ENCODE results near the gene AZU1.

DNA sequence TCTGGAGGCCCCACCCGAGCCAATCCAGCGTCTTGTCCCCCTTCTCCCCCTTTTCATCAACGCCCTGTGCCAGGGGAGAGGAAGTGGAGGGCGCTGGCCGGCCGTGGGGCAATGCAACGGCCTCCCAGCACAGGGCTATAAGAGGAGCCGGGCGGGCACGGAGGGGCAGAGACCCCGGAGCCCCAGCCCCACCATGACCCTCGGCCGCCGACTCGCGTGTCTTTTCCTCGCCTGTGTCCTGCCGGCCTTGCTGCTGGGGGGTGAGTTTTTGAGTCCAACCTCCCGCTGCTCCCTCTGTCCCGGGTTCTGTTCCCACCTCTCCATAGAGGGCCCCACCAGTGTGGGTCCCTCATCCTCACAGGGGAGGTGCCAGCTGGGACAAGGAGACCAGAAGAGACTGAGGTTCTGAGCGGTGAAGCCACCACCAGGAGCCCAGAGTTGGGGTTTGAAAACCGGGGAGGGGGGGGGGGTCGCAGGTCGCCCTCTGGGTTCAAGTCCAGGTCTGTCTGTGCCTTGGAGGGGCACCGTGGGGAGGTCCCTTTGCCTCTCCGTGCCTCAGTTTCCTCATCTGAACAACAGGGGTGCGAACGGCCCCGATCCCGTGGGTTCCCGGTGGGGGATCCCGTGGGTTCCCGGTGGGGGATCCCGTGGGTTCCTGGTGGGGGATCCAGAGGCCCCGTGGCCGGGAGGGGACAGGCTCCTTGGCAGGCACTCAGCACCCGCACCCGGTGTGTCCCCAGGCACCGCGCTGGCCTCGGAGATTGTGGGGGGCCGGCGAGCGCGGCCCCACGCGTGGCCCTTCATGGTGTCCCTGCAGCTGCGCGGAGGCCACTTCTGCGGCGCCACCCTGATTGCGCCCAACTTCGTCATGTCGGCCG is 24.7 kb downstream of the AZU1 start, which contains the start of gene ELANE:
- TF ChIP-seq, protein P1, sequence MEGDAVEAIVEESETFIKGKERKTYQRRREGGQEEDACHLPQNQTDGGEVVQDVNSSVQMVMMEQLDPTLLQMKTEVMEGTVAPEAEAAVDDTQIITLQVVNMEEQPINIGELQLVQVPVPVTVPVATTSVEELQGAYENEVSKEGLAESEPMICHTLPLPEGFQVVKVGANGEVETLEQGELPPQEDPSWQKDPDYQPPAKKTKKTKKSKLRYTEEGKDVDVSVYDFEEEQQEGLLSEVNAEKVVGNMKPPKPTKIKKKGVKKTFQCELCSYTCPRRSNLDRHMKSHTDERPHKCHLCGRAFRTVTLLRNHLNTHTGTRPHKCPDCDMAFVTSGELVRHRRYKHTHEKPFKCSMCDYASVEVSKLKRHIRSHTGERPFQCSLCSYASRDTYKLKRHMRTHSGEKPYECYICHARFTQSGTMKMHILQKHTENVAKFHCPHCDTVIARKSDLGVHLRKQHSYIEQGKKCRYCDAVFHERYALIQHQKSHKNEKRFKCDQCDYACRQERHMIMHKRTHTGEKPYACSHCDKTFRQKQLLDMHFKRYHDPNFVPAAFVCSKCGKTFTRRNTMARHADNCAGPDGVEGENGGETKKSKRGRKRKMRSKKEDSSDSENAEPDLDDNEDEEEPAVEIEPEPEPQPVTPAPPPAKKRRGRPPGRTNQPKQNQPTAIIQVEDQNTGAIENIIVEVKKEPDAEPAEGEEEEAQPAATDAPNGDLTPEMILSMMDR (IDR thresholded peaks at IDR 0.05), result no peak
- no peak for TF ChIP-seq POLR2AphosphoS5 (IDR thresholded peaks at IDR 0.05)
- TF ChIP-seq POLR2A (IDR thresholded peaks at IDR 0.05), result no peak
- no peak for TF ChIP-seq EP300 (IDR thresholded peaks at IDR 0.05)

All from gastroesophageal sphincter (tissue), 3 donors.